ENCODE data around the gene ADAMTSL3. TPM values are rescaled to one million over a fixed set of nuclear protein-coding genes. Genes with fewer than 3 reads are reported as not detected.

The ADAMTSL3 gene
- total and polyA plus RNA-seq, 2 of the 4 experiments (the other 2 are of a cell fraction) = under 0.01 to 0.02 TPM

- no peaks in the 10 kb centered on the region for H3K9me1 ChIP-seq (ENCODE audit: insufficient read depth, low read length)
- TF ChIP-seq ELK1 (IDR thresholded peaks at IDR 0.05; ENCODE audit: borderline replicate concordance, low read depth, low read length) (no peak), BHLHE40 (IDR thresholded peaks at IDR 0.05; ENCODE audit: low read depth, low read length) (no peak), CHD1 (IDR thresholded peaks at IDR 0.05; ENCODE audit: low read depth, low read length) (no peak), SMC3 (IDR thresholded peaks at IDR 0.05; ENCODE audit: low read depth, low read length) (no peak), NFE2L2 (IDR thresholded peaks at IDR 0.05; ENCODE audit: low read depth, low read length) (no peak), RAD21 (IDR thresholded peaks at IDR 0.05; ENCODE audit: low read length) (no peak), POLR2A (IDR thresholded peaks at IDR 0.05; ENCODE audit: low read depth, low read length) (no peak), MXI1 (IDR thresholded peaks at IDR 0.05; ENCODE audit: borderline replicate concordance, low read depth, low read length) (no peak), MAFK (IDR thresholded peaks at IDR 0.05; ENCODE audit: low read depth, low read length) (no peak), FOS (IDR thresholded peaks at IDR 0.05; ENCODE audit: low read depth, low read length) (no peak), CEBPB (IDR thresholded peaks at IDR 0.05; ENCODE audit: low read depth, low read length) (no peak), RCOR1 (IDR thresholded peaks at IDR 0.05; ENCODE audit: insufficient replicate concordance, low read length) (no peak), RFX5 (IDR thresholded peaks at IDR 0.05; ENCODE audit: low read depth, low read length) (no peak), MAZ (IDR thresholded peaks at IDR 0.05; ENCODE audit: borderline replicate concordance, low read depth, low read length) (no peak)
- TF ChIP-seq, protein P1, sequence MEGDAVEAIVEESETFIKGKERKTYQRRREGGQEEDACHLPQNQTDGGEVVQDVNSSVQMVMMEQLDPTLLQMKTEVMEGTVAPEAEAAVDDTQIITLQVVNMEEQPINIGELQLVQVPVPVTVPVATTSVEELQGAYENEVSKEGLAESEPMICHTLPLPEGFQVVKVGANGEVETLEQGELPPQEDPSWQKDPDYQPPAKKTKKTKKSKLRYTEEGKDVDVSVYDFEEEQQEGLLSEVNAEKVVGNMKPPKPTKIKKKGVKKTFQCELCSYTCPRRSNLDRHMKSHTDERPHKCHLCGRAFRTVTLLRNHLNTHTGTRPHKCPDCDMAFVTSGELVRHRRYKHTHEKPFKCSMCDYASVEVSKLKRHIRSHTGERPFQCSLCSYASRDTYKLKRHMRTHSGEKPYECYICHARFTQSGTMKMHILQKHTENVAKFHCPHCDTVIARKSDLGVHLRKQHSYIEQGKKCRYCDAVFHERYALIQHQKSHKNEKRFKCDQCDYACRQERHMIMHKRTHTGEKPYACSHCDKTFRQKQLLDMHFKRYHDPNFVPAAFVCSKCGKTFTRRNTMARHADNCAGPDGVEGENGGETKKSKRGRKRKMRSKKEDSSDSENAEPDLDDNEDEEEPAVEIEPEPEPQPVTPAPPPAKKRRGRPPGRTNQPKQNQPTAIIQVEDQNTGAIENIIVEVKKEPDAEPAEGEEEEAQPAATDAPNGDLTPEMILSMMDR (conservative IDR thresholded peaks at IDR 0.05; ENCODE audit: low read depth, low read length) = no peak
- TF ChIP-seq, protein P2, sequence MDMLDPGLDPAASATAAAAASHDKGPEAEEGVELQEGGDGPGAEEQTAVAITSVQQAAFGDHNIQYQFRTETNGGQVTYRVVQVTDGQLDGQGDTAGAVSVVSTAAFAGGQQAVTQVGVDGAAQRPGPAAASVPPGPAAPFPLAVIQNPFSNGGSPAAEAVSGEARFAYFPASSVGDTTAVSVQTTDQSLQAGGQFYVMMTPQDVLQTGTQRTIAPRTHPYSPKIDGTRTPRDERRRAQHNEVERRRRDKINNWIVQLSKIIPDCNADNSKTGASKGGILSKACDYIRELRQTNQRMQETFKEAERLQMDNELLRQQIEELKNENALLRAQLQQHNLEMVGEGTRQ (IDR thresholded peaks at IDR 0.05; ENCODE audit: low read depth, low read length) = no peak
- H2BK15ac ChIP-seq (ENCODE audit: low read depth, low read length) = no peak overlapping the region
- in situ Hi-C loops (cut with MboI; ENCODE audit: low sequenced_read_pairs) = no loop called here
- no peak overlapping the region for H3K4ac ChIP-seq (ENCODE audit: low read depth, low read length)
- no peak overlapping the region for H2BK5ac ChIP-seq (ENCODE audit: low read depth, low read length, poor library complexity, severe bottlenecking)
- no peaks in the 10 kb centered on the region for H3K36me3 ChIP-seq (ENCODE audit: control insufficient read depth, insufficient read depth, low read length)
- no peaks in the 10 kb centered on the region for H3K27me3 ChIP-seq (ENCODE audit: control insufficient read depth, insufficient read depth, low read length)
- no peak overlapping the region for H3K18ac ChIP-seq (ENCODE audit: low read depth, low read length)
- WGBS, 2 experiments (ENCODE audit: extremely low coverage in 2 of 2, insufficient read length in 1 of 2) = no CpG with 5 or more reads among the region's 1 CpG
- no peak overlapping the region for H3K4me3 ChIP-seq (ENCODE audit: insufficient read depth, low read depth, low read length)
- no peak overlapping the region for H3K14ac ChIP-seq (replicated peaks; ENCODE audit: low read depth, low read length)
- no peaks in the 10 kb centered on the region; the same call in 1 of the 2 replicates for H3K4me1 ChIP-seq (ENCODE audit: control insufficient read depth, insufficient read depth, low read length)
- H3K27ac ChIP-seq (ENCODE audit: insufficient read depth, low read length) = no peak overlapping the region
- H2AK9ac ChIP-seq (replicated peaks; ENCODE audit: low read depth, low read length, poor library complexity) = no peak overlapping the region
- no peak overlapping the region for H3K56ac ChIP-seq (ENCODE audit: extremely low read depth, insufficient read depth, low read length)
- intact Hi-C loops (cut with micrococcal nuclease) = no loop called here
- no peak overlapping the region for H3K4me2 ChIP-seq (ENCODE audit: low read depth, low read length)
- H4K8ac ChIP-seq (ENCODE audit: low read depth in 2 of 2, low read length in 2 of 2) = no peak overlapping the region
- no peak overlapping the region for H2BK20ac ChIP-seq (ENCODE audit: low read depth, low read length)
- DNase-seq (no peak), ATAC-seq (ENCODE audit: low read depth) (no peak)
- ChIA-PET CTCF (no interaction called here), POLR2A (ENCODE audit: unreplicated experiment) (interaction anchor here (0.6 kb wide), 1 partner anchor 33 kb away, joined by 11 read pairs; no protein-coding TSS in a partner anchor)
- no peaks in the 10 kb centered on the region for H3K9me3 ChIP-seq (ENCODE audit: control insufficient read depth, insufficient read depth, low read length)
- H4K5ac ChIP-seq (ENCODE audit: low read depth, low read length) = no peak overlapping the region
- no peak overlapping the region for H4K91ac ChIP-seq (ENCODE audit: insufficient read depth, low read depth, low read length)
- no peak overlapping the region for H2BK120ac ChIP-seq (ENCODE audit: low read depth, low read length)
- H3K9ac ChIP-seq (ENCODE audit: low read depth, low read length) = no peak overlapping the region
- BruUV-seq (replicated peaks) = no TSS peak
- dilution Hi-C loops (cut with HindIII; ENCODE audit: low sequenced_read_pairs, unreplicated experiment) = no loop called here
- H3K79me1 ChIP-seq (ENCODE audit: low read depth in 1 of 2, low read length in 2 of 2) = no peaks in the 10 kb centered on the region
- H4K20me1 ChIP-seq (ENCODE audit: insufficient read depth, low read length) = no peaks in the 10 kb centered on the region
- no peak overlapping the region for H3K23ac ChIP-seq (ENCODE audit: low read depth, low read length)
- H2AK5ac ChIP-seq (ENCODE audit: low read depth, low read length) = no peak overlapping the region
- H2AFZ ChIP-seq (replicated peaks; ENCODE audit: low read length, poor library complexity) = no peak overlapping the region
Observed at GRCh38 chr15:83604549-83604948, 49.4 kb upstream of the ADAMTSL3 start.
